Measurements from ENCODE around the gene MRGPRD.

Gene MRGPRD

GRCh38 chr11:68979931-68980775 lies 633 bp downstream of the MRGPRD start:
- no peak for DNase-seq (ENCODE audit: low read depth in 1 of 2, low spot score in 1 of 2)
- Histone ChIP-seq H3K4me3 (replicated peaks; ENCODE audit: insufficient read depth, low read length) (no peak overlapping the region), H3K27me3 (ENCODE audit: insufficient read depth, poor library complexity, severe bottlenecking) (no peaks in the 10 kb centered on the region), H3K27ac (replicated peaks) (no peak overlapping the region)
- TF ChIP-seq GABPA (IDR thresholded peaks at IDR 0.05; ENCODE audit: low read depth): no peak
- no peak for TF ChIP-seq SPI1 (IDR thresholded peaks at IDR 0.05; ENCODE audit: borderline replicate concordance, low read depth)
- TF ChIP-seq REST (IDR thresholded peaks at IDR 0.05; ENCODE audit: insufficient replicate concordance, low read depth): no peak

- TF ChIP-seq SPI1 (IDR thresholded peaks at IDR 0.05; ENCODE audit: borderline replicate concordance, low read depth): peak; percentile 4; the same call in 1 of the 2 replicates
- TF ChIP-seq GABPA (IDR thresholded peaks at IDR 0.05; ENCODE audit: low read depth): no peak
- no peaks in the 10 kb centered on the region for H3K27me3 ChIP-seq (ENCODE audit: insufficient read depth, poor library complexity, severe bottlenecking)
- H3K4me3 ChIP-seq (replicated peaks; ENCODE audit: insufficient read depth, low read length): no peak overlapping the region
- no peak for DNase-seq (ENCODE audit: low read depth in 1 of 2, low spot score in 1 of 2)
- H3K27ac ChIP-seq (replicated peaks): no peak overlapping the region
Measured at GRCh38 chr11:68978931-68979594, 1.7 kb downstream of the MRGPRD start.

- H3K27me3 ChIP-seq (ENCODE audit: insufficient read depth, poor library complexity, severe bottlenecking): no peaks in the 10 kb centered on the region
- no peak for TF ChIP-seq REST (IDR thresholded peaks at IDR 0.05; ENCODE audit: insufficient replicate concordance, low read depth)
- no peak for TF ChIP-seq GABPA (IDR thresholded peaks at IDR 0.05; ENCODE audit: low read depth)
- TF ChIP-seq POLR2AphosphoS5 (IDR thresholded peaks at IDR 0.05; ENCODE audit: low read depth): no peak
- no peak for TF ChIP-seq SPI1 (IDR thresholded peaks at IDR 0.05; ENCODE audit: borderline replicate concordance, low read depth)
- no peak for DNase-seq (ENCODE audit: low read depth in 1 of 2, low spot score in 1 of 2)
- H3K4me3 ChIP-seq (replicated peaks; ENCODE audit: insufficient read depth, low read length): no peak overlapping the region
- H3K27ac ChIP-seq (replicated peaks): no peak overlapping the region
Measured at GRCh38 chr11:68978626-68978930, 2.2 kb downstream of the MRGPRD start.

GRCh38 chr11:68977781-68978625 lies 2.8 kb downstream of the MRGPRD start:
- TF ChIP-seq SPI1 (IDR thresholded peaks at IDR 0.05; ENCODE audit: borderline replicate concordance, low read depth) (no peak), REST (IDR thresholded peaks at IDR 0.05; ENCODE audit: insufficient replicate concordance, low read depth) (no peak), GABPA (IDR thresholded peaks at IDR 0.05; ENCODE audit: low read depth) (no peak), POLR2AphosphoS5 (IDR thresholded peaks at IDR 0.05; ENCODE audit: low read depth) (no peak), CTCF (IDR thresholded peaks at IDR 0.05; ENCODE audit: insufficient read depth, low read length) (no peak)
- no peak overlapping the region for H3K27ac ChIP-seq (replicated peaks)
- H3K4me3 ChIP-seq (replicated peaks; ENCODE audit: insufficient read depth, low read length): no peak overlapping the region
- DNase-seq (ENCODE audit: low read depth in 1 of 2, low spot score in 1 of 2): no peak
- no peaks in the 10 kb centered on the region for H3K27me3 ChIP-seq (ENCODE audit: insufficient read depth, poor library complexity, severe bottlenecking)

All from HL-60 (cell line).